NCI-H510A treated with DMSO at 0.1 percent for 48 hours (cell line): ENCODE measurements around the gene ALDH1L1.

Source experiments
- DNase-seq: peaks from one replicate; lab custom pipeline; 2025; lab: John Stamatoyannopoulos, UW

Gene ALDH1L1

DNA sequence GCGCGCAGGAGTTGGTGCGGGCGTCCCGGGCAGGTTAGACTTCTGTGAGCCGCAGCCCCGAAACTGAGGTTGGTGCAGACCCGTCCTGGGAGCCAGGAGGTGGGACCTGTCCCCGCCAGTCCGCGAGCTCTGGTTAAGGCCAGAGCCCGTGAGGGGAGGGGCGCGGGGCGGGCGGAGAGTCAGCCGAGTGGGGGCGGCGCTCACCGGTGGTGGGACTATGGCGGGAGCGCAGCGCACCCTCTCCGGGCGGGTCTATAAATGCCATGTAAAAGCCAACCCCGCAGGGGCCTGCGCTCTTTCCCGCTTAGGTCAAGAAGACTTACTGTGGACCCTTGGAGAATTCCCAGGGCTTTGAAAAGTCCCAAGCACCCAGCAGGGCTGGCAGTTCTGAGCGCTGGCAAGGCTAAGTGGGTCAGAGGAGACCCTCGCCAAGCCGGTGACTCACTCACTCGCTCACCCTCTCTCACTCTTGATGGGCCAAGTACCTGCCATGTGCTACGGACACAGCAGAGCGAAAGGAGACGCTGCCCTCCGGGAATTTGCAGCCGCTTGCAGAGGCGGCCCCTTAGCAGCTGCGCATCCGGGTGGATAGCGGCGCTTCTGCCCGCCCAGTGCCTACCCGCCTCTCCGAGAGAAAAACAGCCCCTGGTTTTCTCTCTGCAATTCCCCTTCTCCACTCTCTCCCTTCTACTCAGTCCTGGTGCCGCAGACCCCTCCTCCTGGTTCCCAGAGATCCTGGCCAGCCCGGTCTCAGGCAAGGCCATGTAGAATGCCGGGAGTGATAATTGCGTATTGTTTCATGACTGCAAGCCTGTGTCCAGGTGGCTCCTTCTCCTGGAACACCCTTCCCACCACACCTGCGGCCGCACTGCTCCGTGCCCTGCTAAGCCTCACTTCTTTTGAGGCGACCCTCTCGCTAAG, at the start of gene ALDH1L1:
ALDH1L1 (minus strand) TSS at position 110 of the 921 bp plus-strand sequence. CDS start 19,607 bp downstream, outside the sequence.
- peak; percentile 55 for DNase-seq

DNA sequence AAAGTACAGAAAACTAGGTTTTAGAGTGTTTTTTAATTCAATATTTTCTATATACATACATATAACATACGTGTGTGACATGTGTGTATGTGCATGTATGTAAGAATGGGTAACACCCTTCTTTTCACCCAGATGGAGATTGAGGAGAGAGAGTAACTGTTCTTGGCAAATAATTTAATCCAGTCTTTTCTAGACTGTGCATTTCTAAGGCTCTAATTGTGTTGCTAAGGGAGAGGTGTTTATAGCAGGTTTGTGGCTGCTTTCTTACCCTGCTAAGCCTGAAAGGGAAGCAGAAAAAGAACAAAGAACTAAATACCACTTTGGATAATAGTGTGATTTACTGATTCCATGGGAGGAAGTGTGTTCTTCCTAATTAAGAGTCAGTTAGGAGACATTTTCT, 46.0 kb upstream of the ALDH1L1 start:
- no peak for DNase-seq

DNA sequence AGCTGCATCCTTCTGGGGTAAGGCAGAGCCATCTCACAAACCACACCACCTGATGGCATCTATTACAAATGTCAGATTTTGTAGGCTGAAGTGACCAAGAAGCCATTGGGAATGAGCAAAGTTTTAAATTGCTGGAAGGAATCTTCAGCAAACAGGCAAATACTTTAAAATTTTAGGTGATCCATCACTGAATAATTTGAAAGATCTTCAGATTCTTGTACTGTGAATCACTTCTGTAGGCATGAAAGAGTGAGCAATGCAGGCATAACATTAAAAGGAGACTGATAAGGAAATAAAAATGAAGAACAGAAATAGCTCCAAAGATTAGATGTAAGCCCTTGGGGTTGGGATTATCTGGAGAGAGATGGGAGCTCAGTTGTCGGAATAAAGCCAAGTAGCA, 36.0 kb upstream of the ALDH1L1 start:
- no peak for DNase-seq

DNA sequence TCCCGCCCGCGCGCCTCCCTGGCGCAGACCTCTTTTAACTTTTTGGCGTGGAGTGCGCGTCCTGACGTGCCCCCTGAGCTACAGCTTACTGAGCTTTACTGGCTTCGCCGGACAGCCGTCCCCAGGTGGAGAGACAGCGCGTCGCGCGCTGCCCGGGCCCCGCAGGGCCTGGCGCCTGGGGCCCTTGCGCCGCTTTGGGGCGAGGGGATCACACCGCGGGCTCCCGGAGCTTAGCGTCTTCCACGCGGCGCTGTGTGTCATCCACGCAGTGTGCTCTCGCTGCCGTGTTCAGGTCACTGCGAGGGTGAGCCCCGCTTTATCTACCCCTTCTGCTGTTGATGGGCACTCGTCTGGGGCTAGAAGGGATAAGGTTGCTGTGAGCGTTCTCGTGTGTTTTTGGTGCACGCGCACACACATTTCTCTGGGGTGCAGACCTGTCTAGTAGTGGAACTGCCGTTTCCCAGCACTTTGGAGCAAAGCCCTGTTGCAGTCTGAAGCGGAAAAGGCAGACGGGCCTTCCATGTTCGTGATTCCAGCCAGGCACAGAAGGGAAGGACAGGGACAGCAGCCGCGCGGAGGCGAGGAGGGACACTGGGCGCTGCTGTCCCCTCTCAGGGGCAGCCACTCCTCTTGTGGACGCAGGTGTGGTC, 33.1 kb upstream of the ALDH1L1 start:
- DNase-seq: no peak

DNA sequence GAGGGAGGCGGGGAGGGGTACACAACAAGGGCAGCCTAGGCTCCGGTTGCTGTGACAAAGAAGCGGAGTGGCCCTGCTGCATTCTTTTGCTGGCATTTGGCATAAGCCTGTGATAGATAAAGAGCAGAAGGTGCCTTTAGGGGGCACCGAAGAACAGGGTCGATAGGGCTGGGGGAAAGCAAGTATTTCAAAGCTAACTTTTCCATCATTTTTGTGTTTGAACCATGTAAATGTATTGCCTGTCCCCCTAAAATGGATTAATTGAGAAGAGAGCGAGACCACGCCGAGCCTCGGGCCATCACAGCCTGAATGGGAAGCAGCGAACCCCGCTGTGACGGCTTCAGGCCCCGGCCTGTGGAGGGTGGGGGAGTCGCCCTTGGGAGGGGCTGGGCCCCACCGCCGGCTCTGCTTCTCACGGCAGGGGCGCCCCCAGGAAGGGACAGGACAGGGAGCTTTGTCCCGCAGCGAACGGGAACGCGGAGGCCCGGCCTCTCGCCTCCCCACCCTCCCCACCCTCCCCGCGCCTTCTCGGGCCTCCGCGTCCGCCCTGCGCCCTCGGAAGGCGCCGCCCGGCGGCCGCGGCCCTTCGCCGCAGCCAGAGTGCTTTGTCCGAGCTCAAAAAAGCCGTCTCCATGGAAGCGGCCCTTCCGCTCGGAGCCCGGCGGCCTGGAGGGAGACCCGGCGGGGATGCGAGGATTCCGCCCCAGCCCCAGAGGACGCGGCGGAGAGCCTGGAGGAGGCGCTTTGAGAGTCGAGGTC, 32.4 kb upstream of the ALDH1L1 start:
- DNase-seq: peak; percentile 9

DNA sequence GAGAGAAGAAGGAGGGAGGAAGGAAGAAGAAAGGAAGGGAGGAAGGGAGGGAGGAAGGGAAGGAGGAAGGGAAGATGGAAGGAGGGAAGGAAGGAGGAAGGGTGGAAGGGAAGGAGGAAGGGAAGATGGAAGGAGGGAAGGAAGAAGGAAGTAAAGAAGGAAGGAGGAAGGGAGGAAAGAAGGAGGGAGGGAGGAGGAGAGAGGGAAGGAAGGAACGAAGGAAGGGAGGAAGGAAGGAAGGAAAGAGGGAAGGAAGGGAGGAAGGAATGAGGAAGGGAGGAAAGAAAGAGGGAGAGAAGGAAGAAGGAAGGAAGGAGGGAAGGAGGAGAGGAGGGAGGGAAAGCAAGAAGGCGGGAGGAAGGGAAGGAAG, 31.8 kb upstream of the ALDH1L1 start:
- no peak for DNase-seq

DNA sequence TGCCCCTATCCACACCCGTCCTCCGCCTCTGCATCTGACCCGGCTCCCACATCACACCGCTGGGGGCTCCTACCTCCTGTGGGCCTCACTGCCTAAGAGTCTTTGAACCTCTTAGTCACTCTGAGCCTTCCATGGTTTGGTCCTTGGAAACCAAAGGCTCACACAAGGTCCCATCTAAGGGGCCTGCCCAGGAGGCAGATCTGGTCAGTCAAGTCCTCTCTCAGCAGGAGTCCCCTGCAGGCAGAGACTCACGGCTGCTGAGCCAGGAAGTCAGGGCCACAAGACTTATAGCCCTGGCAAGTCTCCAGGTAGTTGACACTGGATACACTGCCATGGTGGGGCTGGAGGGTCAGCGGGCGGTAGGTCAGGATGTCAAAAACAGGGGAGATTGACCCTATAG, 31.2 kb upstream of the ALDH1L1 start:
- DNase-seq: no peak

DNA sequence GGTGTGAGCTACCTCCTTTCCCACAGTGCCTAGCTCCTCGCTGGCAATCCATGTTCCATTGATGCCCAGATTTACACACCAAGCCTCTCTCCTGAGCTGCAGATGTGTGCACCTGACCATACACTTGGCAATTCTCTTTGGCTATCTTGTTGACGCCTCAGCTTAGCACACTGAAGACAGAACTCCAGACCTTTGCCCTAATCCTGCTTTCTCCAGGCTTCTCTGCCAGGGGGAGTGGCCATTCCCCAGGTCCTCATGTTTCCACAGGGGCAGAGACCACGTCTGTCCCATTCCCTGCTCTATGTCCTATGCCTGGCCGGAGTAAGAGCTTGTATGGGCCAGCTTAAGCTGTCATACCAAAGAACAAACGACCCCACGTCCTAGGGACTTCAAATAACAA, 30.2 kb upstream of the ALDH1L1 start:
- no peak for DNase-seq

DNA sequence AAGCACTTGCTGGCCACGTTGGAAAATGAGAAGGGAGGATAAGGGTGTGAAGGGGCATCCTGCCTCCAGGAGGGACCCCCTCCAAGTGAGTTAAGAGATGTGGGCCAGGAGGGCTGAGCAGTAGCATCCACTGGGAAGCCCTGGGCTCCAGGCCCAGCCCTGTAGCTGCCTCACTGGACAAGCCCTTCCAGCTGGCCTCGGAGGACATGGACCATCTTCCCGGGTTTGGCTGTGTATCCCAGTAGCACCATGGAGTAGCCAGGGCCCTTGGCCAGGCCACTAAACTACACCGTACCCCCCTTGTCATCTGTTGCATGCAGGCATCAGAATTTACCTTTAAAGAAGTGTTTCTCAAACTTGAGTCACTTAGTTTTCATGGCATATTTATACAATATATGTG, 29.4 kb upstream of the ALDH1L1 start:
- no peak for DNase-seq

DNA sequence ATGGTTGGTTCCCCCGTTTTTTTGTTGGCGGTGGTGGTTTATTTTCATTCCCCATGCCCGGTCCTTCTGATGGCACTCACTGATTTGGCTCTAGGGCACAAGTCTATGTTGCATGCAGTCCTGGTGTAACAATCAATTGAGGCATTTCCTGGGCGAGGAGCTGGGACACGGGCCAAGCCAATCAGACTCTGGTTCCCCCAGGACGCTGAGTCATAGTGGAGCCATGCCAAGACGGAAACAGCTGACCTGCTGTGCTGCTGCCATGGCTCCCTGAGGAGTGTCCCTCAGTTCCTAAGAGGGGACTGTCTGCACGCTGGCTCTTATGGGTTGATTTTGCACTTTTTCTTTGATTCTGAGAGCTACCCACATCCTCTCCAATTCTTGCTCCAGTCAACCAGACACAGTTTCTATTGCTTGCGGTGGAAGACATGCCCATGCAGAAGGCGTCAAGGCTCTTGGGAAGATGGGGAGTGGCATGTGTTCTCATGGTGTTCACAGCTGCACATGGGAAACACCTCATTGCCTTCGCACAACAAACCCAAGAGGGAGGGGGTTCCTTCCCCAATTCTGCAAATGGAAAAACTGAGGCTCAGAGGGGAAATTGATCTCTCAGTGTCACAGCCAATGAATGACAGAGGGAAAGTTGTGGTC, 28.3 kb upstream of the ALDH1L1 start:
- DNase-seq: no peak

DNA sequence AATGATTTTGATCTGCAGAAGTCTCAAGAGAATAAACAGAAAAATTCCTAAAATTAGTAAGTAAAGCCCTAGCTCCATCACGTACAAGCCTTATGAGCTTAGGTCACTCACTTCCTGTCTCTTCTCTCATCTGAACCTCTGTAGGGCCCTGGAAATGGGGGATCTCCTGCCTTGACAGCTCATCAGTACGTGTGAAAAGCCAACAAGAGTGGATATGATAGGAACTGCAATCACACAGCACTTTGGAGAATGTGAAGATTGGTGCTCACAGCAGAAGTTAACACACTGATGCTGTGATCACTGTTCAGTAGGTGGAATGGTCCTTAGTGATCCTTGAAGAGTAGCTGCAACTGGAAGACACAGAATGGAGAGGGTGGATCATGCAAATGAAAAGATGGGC, 27.8 kb upstream of the ALDH1L1 start:
- no peak for DNase-seq

DNA sequence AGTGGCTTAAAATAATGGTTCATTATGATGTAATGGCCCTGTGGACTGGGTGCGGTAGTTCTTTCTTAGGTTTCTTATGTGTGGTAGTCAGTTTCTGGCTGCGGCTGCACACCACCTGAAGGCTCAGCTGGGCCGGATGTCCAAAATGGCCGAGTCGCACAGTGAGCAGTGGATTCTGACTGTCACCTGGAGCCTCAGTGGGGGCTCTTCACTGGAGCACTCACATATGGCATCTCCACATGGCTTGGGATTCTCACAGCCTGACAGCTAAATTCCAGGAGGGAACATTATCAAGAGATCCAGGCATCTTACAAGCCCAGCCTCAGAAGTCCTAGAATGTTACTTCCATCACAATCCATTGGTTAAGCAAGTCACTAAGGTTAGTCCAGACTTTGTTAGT, 26.8 kb upstream of the ALDH1L1 start:
- DNase-seq: no peak

DNA sequence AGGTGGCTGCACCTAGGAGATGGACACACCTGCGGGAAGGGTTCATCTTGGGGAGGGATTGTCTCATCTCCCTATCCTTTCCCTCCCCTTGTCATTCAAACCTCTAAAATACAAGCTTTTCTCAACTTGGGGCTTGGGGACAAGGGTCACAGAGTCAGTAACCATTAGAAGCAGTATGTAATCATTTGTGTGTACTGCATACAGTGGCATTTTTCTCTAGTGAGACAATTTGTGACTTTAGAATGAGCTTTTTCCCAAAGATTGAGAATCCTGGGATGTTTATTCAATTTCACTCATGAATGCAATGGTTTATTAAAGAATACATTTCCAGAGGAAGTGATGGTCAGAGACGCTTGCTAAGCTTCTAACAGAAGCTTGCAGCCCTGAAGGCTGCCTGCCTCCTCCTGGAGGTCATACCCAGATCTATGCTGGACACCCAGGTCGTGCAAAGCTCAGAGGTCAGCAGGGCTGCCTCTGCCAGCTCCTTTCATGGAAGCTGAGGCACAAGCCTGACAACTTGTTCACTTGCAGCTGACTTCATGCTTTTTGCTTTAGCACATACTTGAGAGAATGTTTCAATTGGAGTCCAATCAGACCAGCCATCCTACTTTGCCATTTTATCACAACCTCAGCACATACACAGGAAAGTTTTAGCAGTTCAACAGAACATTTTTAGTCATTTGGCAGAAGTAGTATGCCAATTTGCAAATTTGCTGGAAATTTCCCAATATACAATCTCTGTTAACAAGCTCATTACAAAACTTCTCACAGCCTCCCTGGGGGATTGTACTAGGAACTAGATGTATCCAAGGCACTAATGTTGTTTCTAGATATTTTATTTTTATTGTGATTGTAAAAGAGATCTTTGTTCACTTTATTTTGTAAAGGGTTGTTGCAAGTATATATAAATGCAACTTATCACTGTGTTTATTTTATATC, 25.6 kb upstream of the ALDH1L1 start:
- DNase-seq: no peak

DNA sequence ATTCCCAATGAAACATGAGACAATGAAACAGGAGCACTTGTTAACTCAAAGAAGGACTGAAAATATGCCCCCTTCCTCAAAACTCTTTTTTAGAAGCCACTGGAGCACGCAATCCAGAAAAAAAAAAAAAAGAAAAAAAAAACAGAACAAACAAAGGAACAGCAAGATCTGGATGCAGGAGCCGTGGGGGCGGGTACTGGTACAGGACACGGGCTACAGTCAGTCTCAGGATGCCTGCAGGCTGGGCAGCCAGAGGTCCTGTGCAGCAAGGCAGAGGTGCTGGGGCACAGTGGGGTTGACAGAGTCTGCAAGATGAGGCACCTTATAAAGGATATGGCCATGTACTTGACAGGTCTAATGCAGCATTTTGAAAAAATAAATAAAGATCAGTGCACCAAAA, 22.3 kb upstream of the ALDH1L1 start:
- DNase-seq: no peak

DNA sequence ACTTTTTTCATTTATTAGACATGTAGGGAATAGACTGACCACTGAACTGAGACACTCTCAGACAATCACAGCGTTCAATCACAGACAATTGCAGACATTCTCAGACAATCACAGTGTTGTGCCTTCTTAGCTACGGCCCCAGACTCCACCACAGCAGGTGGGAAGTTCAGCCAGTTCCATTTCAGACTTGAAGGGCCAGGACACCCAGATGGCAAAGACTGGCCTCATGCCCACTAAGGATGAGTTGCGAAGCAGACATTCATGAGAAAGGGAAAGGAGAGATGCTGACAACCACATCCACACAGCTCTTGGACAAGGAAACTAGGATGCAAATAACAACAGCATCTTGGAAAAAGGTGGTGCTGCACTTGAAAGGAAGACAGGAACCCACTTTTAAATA, 21.9 kb upstream of the ALDH1L1 start:
- DNase-seq: no peak

DNA sequence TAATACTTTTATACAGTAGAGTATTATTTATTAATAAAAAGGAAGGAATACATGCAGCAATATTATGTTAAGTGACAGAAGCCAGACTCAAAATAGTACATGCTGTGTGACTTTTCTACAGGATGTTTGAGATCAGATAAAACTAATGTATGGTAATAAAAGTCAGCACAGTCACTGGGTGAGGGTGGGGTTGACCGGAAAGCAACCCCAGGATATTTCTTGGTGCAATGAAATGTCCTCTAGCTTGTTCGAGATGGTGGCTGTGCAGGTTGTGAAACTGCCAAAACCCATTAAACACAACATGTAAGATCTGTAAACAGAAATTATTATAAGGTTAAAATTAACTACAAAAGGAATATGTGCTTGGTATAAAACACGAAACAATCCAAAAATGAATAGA, 20.8 kb upstream of the ALDH1L1 start:
- no peak for DNase-seq

DNA sequence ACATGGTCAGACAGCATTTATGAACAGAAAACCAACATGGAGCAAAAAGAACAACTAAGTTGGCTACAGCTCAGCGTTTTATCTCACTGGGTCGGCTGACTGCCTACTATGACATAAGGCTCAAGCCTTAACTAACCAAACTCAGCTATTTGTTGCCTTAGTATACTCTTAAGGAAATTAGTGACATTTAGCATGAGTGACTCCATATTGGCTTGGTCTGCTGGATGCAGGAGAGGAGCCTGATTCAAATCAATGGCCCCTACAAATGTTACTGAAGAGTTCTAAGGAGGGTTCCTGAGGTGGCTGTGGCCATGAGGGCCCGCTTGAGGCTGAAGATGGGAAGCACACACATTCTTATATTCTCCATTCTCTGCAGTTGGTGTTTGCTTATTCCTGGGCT, 20.1 kb upstream of the ALDH1L1 start:
- no peak for DNase-seq

DNA sequence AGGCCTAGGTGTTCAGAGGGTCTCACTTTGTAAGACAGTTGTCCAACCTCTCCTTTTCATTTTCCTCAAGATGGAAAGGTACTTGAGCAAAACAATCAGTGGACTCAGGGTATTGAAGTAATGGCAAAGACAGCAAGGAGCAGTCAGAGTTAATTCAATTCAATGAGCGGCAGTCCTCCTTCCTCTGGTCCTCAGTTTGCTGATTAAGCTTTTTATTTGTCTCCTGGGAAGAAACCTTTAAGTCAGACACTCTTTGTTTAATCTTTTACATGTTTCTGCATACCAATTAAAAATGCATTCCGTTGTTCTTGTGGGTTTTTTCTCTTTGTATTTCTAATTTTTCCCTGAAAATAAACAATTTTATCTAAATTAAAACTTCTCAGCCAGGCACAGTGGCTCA, 18.9 kb upstream of the ALDH1L1 start:
- DNase-seq: no peak

DNA sequence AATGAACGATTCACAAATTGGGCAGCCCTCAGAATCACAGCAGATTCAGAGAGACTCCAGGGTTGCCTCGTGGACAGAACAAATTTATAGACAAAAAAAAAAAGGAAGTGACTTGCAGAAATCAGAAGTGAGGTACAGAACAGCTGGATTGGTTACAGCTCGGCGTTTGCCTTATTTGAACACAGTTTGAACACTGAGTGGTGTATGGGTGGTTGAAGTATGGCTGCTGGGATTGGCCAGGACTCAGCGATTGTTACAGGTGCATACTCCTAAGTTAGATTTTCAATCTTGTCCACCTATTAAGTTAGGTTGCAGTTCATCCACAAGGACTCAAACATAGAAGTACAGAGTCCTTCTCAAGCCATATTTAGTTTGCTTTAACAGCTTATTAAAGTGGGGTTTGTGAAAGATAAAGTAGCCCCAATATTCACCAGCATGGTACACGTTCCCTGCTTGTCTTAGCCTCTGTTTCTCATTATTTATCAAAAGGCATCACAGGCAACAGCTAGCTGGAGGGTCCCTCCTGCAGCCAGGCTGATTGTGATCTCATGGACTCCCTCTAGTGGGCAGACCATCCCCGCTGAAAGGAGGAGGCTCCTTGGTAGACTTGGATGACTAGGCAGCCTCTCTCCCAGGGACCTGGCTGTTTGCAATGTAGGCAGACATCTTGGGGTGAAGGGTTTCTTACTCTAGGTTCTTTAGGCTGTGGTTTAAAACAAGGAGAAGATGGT, 17.6 kb upstream of the ALDH1L1 start:
- peak; percentile 3 for DNase-seq

DNA sequence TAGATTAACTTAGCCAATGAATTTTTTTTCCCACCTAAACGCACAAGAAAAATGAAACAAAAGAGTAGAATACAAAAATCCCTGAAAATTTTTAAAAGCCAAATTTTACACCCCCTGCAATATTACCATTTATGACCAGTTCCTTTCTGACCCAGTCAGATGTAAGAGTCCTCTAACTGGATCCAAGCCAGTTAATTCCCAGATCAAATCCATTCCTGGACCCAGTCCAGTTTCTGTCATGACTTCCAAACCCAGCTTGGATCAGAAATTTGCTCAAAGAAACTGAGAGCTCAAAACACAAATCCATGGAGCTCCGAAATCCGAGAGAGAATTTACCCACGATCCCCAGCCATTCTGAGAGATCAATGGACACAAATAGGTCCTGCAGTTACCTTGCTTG, 17.0 kb upstream of the ALDH1L1 start:
- DNase-seq: no peak
